ENCODE data around the gene CDK16.

Gene CDK16

DNA sequence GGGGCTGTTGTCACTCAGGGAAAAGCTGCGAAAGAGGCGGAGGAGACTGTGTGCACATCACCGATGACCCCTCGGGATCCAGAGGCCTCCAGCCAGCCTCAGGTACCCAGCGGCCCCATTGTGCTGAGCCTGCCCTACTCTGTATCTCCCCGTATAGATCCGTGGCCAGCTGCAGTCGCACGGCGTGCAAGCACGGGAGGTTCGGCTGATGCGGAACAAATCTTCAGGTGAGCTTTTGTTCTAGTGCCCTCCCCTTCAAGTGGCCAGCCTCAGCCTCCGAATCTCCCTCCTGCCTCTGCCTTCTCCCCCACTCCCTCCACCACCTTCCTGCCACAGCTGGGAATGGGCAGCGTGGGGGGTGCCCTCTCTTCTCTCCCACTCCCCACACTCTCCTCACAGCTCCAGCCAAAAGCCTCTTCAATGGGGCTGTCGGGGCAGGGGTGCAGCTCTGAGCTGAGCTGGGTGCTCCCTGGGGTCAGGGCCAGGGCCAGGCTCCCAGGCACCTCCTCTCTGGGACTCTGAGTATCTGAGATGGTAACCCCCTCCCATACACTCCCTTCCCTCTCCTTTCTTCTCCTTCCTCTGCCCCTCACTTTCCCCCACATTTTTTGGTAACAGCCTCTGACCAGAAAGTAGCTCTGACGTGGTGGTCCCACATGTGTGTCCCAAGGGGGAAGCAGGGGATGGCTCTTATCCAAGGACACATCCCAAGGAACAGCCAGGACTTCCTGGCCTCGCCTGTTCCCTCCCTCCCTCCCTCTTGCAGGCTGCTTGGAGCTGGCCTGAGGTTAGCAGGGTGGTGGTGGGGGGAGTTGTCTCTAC lies 45.3 kb upstream of the CDK16 start:
- no peak overlapping the region for H3K4me3 ChIP-seq (ENCODE audit: low read depth, low read length)
- DNase-seq (ENCODE audit: low read depth), result no peak
- TF ChIP-seq, protein P1, sequence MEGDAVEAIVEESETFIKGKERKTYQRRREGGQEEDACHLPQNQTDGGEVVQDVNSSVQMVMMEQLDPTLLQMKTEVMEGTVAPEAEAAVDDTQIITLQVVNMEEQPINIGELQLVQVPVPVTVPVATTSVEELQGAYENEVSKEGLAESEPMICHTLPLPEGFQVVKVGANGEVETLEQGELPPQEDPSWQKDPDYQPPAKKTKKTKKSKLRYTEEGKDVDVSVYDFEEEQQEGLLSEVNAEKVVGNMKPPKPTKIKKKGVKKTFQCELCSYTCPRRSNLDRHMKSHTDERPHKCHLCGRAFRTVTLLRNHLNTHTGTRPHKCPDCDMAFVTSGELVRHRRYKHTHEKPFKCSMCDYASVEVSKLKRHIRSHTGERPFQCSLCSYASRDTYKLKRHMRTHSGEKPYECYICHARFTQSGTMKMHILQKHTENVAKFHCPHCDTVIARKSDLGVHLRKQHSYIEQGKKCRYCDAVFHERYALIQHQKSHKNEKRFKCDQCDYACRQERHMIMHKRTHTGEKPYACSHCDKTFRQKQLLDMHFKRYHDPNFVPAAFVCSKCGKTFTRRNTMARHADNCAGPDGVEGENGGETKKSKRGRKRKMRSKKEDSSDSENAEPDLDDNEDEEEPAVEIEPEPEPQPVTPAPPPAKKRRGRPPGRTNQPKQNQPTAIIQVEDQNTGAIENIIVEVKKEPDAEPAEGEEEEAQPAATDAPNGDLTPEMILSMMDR (IDR thresholded peaks at IDR 0.05; ENCODE audit: low read depth, low read length, missing control alignments), result no peak

DNA sequence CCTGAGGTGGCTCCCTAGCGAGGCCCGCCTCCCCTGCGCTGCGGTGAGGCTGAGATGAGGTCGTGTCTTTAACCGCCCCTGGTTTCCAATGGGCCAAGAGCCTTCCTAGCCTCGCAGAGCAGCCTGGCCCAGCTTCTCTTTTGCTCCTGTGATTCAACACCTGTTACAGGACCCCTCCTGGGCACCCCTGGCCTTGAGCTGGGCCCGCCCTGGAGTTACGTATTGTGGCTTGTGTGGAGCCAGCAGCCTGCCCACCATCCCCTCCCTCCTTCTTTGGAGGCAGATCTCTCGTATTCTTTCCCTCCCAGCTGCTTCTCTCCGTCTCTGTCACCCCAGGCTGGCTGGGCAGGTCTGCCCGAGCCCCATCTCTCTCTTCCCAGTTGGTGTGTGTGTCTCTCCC lies 44.1 kb upstream of the CDK16 start:
- DNase-seq (ENCODE audit: low read depth), result no peak
- H3K4me3 ChIP-seq (ENCODE audit: low read depth, low read length), result no peak overlapping the region
- TF ChIP-seq, protein P1 (IDR thresholded peaks at IDR 0.05; ENCODE audit: low read depth, low read length, missing control alignments), result no peak

DNA sequence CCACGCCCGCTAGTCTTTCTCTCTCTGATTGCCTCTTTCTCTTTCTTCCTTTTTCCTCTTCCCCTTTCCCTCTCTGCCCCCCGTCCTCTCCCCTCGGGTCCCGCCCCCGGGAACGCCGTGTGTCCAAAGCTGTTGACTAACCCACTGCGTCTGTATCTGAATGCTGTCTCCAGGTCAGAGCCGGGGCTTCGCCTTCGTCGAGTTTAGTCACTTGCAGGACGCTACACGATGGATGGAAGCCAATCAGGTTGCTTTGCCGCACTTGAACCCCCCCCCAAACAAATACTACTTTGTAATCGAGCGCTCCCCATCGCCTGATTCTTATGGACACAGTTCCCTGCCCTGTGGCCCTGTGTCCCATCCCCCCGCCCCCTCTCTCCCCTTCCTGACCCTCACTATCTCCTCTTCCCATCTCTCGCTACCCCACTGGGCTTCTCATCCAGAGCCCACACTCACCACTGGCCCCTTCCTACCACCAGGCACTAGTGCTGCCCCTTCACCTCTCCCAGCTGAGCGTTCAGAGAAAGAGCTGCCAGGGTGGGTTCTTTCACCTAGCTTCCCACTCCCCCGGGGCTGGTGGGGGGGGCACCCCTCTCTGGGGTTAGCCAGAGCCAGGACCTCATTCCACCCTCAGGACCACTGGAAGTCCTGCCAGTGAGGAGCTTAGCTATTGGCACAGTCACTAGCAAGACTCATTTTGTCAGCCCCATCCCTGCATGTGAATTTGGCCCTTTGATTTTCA lies 43.5 kb upstream of the CDK16 start:
- H3K4me3 ChIP-seq (ENCODE audit: low read depth, low read length), result no peak overlapping the region
- no peak for DNase-seq (ENCODE audit: low read depth)
- TF ChIP-seq, protein P1 (IDR thresholded peaks at IDR 0.05; ENCODE audit: low read depth, low read length, missing control alignments), result no peak

DNA sequence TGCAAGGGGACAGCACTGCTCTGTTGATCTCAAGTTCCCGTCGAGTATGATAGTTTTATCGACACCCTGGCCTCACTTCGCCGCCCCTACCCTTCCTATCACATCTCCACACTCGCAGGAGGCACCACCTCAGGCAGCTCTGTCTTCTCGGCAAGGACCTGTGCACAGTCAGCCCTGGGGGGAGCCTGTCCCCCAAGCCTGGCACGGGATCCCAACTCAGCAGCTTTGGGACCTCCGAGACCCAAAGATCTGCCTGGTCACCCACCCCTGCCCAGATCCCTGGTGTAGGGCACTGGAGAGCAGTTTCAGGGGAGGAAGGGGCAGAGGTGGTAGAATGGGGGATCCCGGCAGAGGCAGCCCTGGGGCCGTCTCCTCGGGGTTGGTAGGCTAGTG lies 42.9 kb upstream of the CDK16 start:
- TF ChIP-seq, protein P1 (IDR thresholded peaks at IDR 0.05; ENCODE audit: low read depth, low read length, missing control alignments), result no peak
- H3K4me3 ChIP-seq (ENCODE audit: low read depth, low read length), result no peak overlapping the region
- no peak for DNase-seq (ENCODE audit: low read depth)

DNA sequence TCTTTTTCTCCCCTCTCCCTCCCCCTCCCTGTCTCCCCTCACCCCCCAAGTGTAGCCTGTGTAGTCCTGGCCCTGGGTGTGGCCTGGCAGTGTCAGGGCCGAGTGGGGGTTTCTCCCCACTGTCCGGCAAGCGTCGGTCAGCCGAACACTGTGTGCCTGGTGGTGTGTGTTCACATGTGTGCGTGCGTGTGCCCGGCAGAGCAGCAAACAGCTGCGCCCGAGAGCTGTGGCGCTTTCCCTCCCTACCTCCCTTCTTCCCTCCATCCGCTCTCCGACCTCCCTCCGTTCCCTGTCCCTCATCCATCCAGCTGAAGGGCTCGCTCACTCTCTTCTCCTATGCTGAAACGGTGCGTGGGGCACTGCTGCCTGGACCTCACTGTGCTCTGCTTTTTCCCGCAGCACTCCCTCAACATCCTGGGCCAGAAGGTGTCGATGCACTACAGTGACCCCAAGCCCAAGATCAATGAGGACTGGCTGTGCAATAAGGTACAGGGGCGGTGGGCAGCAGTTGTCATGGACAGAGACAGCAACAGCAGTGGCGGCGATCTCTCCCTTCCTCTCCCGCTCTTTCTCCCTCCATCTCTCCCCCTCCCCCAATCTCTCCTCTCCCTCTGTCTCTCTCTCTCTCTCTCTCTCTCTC lies 42.3 kb upstream of the CDK16 start:
- no peak for DNase-seq (ENCODE audit: low read depth)
- TF ChIP-seq, protein P1 (IDR thresholded peaks at IDR 0.05; ENCODE audit: low read depth, low read length, missing control alignments), result no peak
- no peak overlapping the region for H3K4me3 ChIP-seq (ENCODE audit: low read depth, low read length)

DNA sequence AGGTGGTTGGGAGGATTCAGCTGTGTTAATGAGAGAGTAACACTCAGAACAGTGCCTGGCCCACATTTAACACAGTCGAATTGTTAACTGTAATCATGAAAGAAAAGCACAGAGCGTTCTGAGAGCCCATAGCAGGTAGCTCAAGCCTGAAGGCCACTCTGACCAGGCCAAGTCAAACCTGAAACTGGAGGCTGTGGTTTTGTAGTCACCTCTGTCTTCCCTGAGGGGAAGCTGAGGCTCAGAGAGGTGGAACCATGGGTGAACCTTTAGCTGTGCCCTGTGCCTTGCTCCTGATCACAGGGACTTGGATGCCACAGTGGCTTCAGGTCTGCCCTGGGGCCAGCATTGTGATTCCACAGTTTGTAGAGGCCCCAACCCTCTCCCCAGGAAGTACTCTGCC lies 41.4 kb upstream of the CDK16 start:
- TF ChIP-seq, protein P1 (IDR thresholded peaks at IDR 0.05; ENCODE audit: low read depth, low read length, missing control alignments), result no peak
- no peak for DNase-seq (ENCODE audit: low read depth)
- no peak overlapping the region for H3K4me3 ChIP-seq (ENCODE audit: low read depth, low read length)

Data from GM12864 (cell line).